ENCODE measurements around the gene LGI1.

DNA sequence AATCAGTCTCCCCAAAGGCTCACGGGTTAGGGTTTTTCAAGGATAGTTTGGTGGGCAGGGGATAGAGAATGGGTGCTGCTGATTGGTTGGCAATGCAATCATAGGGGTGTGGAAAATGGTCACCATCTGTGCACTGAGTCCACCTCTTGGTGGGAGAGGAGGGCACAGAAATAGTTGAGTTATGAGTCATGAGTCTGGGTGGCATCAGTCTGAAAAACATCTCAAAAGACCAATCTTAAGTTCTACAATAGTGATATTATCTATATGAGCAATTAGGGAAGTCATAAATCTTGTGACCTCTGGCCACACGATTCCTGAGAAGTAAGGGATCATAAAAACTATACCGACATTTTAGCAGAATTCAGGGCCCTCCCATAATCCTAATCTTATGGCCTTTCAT lies 62.7 kb downstream of the LGI1 start:
- TF ChIP-seq CTCF (IDR thresholded peaks at IDR 0.05 in 8 of 11, conservative IDR thresholded peaks at IDR 0.05 in 3 of 11) = no peak
- no peak for TF ChIP-seq POLR2A (IDR thresholded peaks at IDR 0.05)
